Measurements from ENCODE around the gene APLF.

Gene APLF

GRCh38 chr2:68467077-68467960 lies at the start of gene APLF, which contains the start of gene FBXO48:
Gene APLF, plus strand, starts transcription at chr2:68467585. Its CDS starts 147 bp downstream, at chr2:68467732.
Gene FBXO48, minus strand, starts transcription at chr2:68467294. Its CDS starts 2,149 bp downstream, at chr2:68465145.
- DNase-seq = peak; percentile 99 to 100 (median 100)

- peak in 1 of 3 donors; percentile 49 for DNase-seq
These were observed 49.5 kb upstream of the APLF start for GRCh38 chr2:68417926-68418325.

- no peak for DNase-seq
These were observed 49.0 kb upstream of the APLF start for GRCh38 chr2:68418419-68418818.

- DNase-seq = no peak
These were observed 48.5 kb upstream of the APLF start for GRCh38 chr2:68418855-68419254.

- DNase-seq = no peak
These were observed 47.0 kb upstream of the APLF start for GRCh38 chr2:68420254-68420910.

GRCh38 chr2:68423966-68424650 lies 43.3 kb upstream of the APLF start:
- peak; percentile 54 to 74 (median 73) for DNase-seq

GRCh38 chr2:68425503-68425902 lies 41.9 kb upstream of the APLF start:
- no peak for DNase-seq

- no peak for DNase-seq
These were observed 40.9 kb upstream of the APLF start for GRCh38 chr2:68426446-68426845.

GRCh38 chr2:68426848-68427579 lies 40.4 kb upstream of the APLF start:
- peak; percentile 82 to 90 (median 88) for DNase-seq

- DNase-seq = no peak
These were observed 39.3 kb upstream of the APLF start for GRCh38 chr2:68428126-68428525.

GRCh38 chr2:68428746-68429145 lies 38.6 kb upstream of the APLF start:
- no peak for DNase-seq

- no peak for DNase-seq
These were observed 38.0 kb upstream of the APLF start for GRCh38 chr2:68429311-68429826.

- DNase-seq = no peak
These were observed 35.9 kb upstream of the APLF start for GRCh38 chr2:68431316-68431972.

- DNase-seq = no peak
These were observed 34.4 kb upstream of the APLF start for GRCh38 chr2:68432696-68433658.

GRCh38 chr2:68434981-68435380 lies 32.4 kb upstream of the APLF start:
- peak; percentile 67 to 76 (median 73) for DNase-seq

- DNase-seq = no peak
These were observed 31.8 kb upstream of the APLF start for GRCh38 chr2:68435615-68436014.

GRCh38 chr2:68436270-68436669 lies 31.1 kb upstream of the APLF start:
- DNase-seq = no peak

- DNase-seq = peak; percentile 69 to 72 (median 71)
These were observed 28.7 kb upstream of the APLF start for GRCh38 chr2:68438455-68439303.

GRCh38 chr2:68441179-68441993 lies 26.0 kb upstream of the APLF start:
- DNase-seq = peak; percentile 94 to 99 (median 99)

Data from suppressor macrophage treated with lipopolysaccharide for 1 hour (primary cell).